HepG2 (cell line): ENCODE data around the gene OSBPL5. TPM values are rescaled to one million over a fixed set of nuclear protein-coding genes. Genes with fewer than 3 reads are reported as not detected.

Experiments
- ATAC-seq: fragments of 200-7000 bp; cut with Tn5 transposase; 3 replicates; pipeline ENCODE4 v1.9.1; 2020; ENCODE audit warnings: mild to moderate bottlenecking, moderate library complexity
- BruUV-seq: library from RNA; stranded (reverse); fragments of 400-500 nt; replicated peaks from 2 replicates; lab custom pipeline; 2021; lab: Mats Ljungman, UMichigan
- CTCF ChIA-PET: fragments of 300-600 bp; formaldehyde crosslinking; extraction: SDS; loops from one replicate; lab custom pipeline; 2021; ENCODE audit warnings: low total read pairs, inconsistent platforms, low intra/inter-chr PET ratio; lab: Yijun Ruan, JAX
- POLR2A ChIA-PET: fragments of 350-600 bp; sonication (Branson Sonifier 250); formaldehyde crosslinking; loops from one replicate; lab custom pipeline; 2020; ENCODE audit warnings: antibody characterized with exemption, inconsistent platforms; lab: Yijun Ruan, JAX
- DNase-seq: peaks from one replicate; pipeline ENCODE4 v3.0.0-alpha.2; 2015; ENCODE audit warnings: low spot score
- FAIRE-seq: peaks from 3 replicates; lab custom pipeline; 2011; peaks lifted over from hg19 to GRCh38; lab: Jason Lieb, UNC
- H2AFZ ChIP-seq: one replicate; pipeline ENCODE4 v1.6.1; 2011; ENCODE audit warnings: low read length, inconsistent platforms
- H3K27ac ChIP-seq: fragments of 300-600 bp; 3 replicates; pipeline ENCODE4 v1.8.0; 2011; ENCODE audit warnings: mixed run types, mild to moderate bottlenecking, mixed read lengths, low read length, inconsistent platforms; ENCODE audit not compliant: insufficient read depth; ENCODE audit errors: extremely low read length
- H3K27me3 ChIP-seq, 2 experiments: fragments of 200-600 bp in 1 of 2; 2 replicates in 1 of 2; 3 replicates in 1 of 2; pipeline versions ENCODE4 v1.6.0 to v1.8.0; 2011; ENCODE audit warnings: low read length in 2 of 2, mild to moderate bottlenecking in 2 of 2, moderate library complexity in 2 of 2, inconsistent platforms in 1 of 2; ENCODE audit not compliant: insufficient read depth in 2 of 2, control insufficient read depth in 1 of 2
- H3K36me3 ChIP-seq, 2 experiments: fragments of 200-600 bp in 1 of 2; replicated peaks in 1 of 2; 2 replicates in 1 of 2; 3 replicates in 1 of 2; pipeline versions ENCODE4 v1.5.1 to v1.8.0; 2011; ENCODE audit warnings: low read length in 2 of 2, inconsistent platforms in 1 of 2; ENCODE audit not compliant: insufficient read depth in 2 of 2, control insufficient read depth in 1 of 2
- H3K4me1 ChIP-seq: 2 replicates; pipeline ENCODE4 v1.5.1; 2012; ENCODE audit warnings: low read length, inconsistent platforms; ENCODE audit not compliant: insufficient read depth
- H3K4me2 ChIP-seq: 2 replicates; pipeline ENCODE4 v1.6.0; 2011; ENCODE audit warnings: low read depth, low read length, inconsistent platforms
- H3K4me3 ChIP-seq, 3 experiments: fragments of 200-600 bp in 1 of 3; sonication (generic), shearing (Covaris generic) in 1 of 3; replicated peaks in 1 of 3; 2 replicates each; pipeline ENCODE4 v1.5.1; 2011 to 2016; ENCODE audit warnings: low read length in 3 of 3, inconsistent platforms in 2 of 3, low read depth in 2 of 3, mild to moderate bottlenecking in 2 of 3, control low read depth in 1 of 3, mixed read lengths in 1 of 3; ENCODE audit not compliant: insufficient read depth in 1 of 3
- H3K79me2 ChIP-seq: one replicate; pipeline ENCODE4 v1.6.1; 2011; ENCODE audit warnings: low read length, inconsistent platforms; ENCODE audit not compliant: insufficient read depth
- H3K9ac ChIP-seq: 2 replicates; pipeline ENCODE4 v1.6.0; 2011; ENCODE audit warnings: mild to moderate bottlenecking, low read depth, low read length, inconsistent platforms; ENCODE audit not compliant: insufficient read depth
- H3K9me3 ChIP-seq: 2 replicates; pipeline ENCODE4 v1.5.1; 2012; ENCODE audit warnings: mild to moderate bottlenecking, low read length
- H4K20me1 ChIP-seq: 2 replicates; pipeline ENCODE4 v1.6.0; 2011; ENCODE audit warnings: inconsistent platforms, mild to moderate bottlenecking, low read length, moderate library complexity; ENCODE audit not compliant: insufficient read depth
- BRF2 ChIP-seq: sonication (generic); formaldehyde crosslinking; IDR thresholded peaks from 2 replicates; pipeline ENCODE4 v1.8.1; 2022; ENCODE audit warnings: mild to moderate bottlenecking, missing genetic modification reagents
- CC2D1A ChIP-seq: sonication (generic); formaldehyde crosslinking; IDR thresholded peaks from 2 replicates; pipeline ENCODE4 v1.8.1; 2023; ENCODE audit warnings: mild to moderate bottlenecking, missing genetic modification reagents
- HBP1 ChIP-seq: IDR thresholded peaks from 2 replicates; pipeline ENCODE4 v1.6.1; 2016; ENCODE audit warnings: low read depth, control low read depth
- NFE2L2 ChIP-seq: fragments of 150-350 bp; IDR thresholded peaks from 2 replicates; pipeline ENCODE4 v1.6.1; 2014; ENCODE audit warnings: low read length
- NFKBIZ ChIP-seq: IDR thresholded peaks from 2 replicates; pipeline ENCODE4 v1.6.1; 2018; ENCODE audit warnings: missing genetic modification reagents, missing compliant biosample characterization
- REXO4 ChIP-seq: sonication (generic); formaldehyde crosslinking; IDR thresholded peaks from 2 replicates; pipeline ENCODE4 v1.8.0; 2022; ENCODE audit warnings: missing genetic modification reagents, mild to moderate bottlenecking, borderline replicate concordance
- SRSF4 ChIP-seq: fragments of 200-400 bp; formaldehyde crosslinking; IDR thresholded peaks from one replicate; pipeline ENCODE4 v1.6.1; 2018; ENCODE audit warnings: mild to moderate bottlenecking, low read depth, low read length, moderate library complexity; ENCODE audit not compliant: poor library complexity, severe bottlenecking
- TIGD3 ChIP-seq: sonication (generic); formaldehyde crosslinking; IDR thresholded peaks from 2 replicates; pipeline ENCODE4 v1.5.1; 2020; ENCODE audit warnings: mild to moderate bottlenecking, missing genetic modification reagents, borderline replicate concordance
- ZFP62 ChIP-seq: sonication (generic); formaldehyde crosslinking; IDR thresholded peaks from 2 replicates; pipeline ENCODE4 v1.4.0; 2020; ENCODE audit warnings: missing genetic modification reagents
- ZMYM3 ChIP-seq: sonication (generic); formaldehyde crosslinking; IDR thresholded peaks from 2 replicates; pipeline ENCODE4 v1.5.1; 2020; ENCODE audit warnings: mild to moderate bottlenecking, missing genetic modification reagents
- ZNF501 ChIP-seq: sonication (generic); formaldehyde crosslinking; IDR thresholded peaks from 2 replicates; pipeline ENCODE4 v1.5.1; 2020; ENCODE audit warnings: mild to moderate bottlenecking, moderate library complexity, missing genetic modification reagents
- ZNF629 ChIP-seq: sonication (generic); formaldehyde crosslinking; conservative IDR thresholded peaks from 2 replicates; pipeline ENCODE4 v1.5.0; 2020; ENCODE audit warnings: missing genetic modification reagents
- ZNF674 ChIP-seq: sonication (generic); formaldehyde crosslinking; IDR thresholded peaks from 2 replicates; pipeline ENCODE4 v1.5.0; 2020; ENCODE audit warnings: low read depth, mild to moderate bottlenecking, missing genetic modification reagents
- ZNF777 ChIP-seq: sonication (generic); formaldehyde crosslinking; IDR thresholded peaks from 2 replicates; pipeline ENCODE4 v1.4.0; 2020; ENCODE audit warnings: missing genetic modification reagents
- ZNF841 ChIP-seq: sonication (generic); formaldehyde crosslinking; IDR thresholded peaks from 2 replicates; pipeline ENCODE4 v1.8.1; 2023; ENCODE audit warnings: missing genetic modification reagents, borderline replicate concordance
- ZXDC ChIP-seq: sonication (generic); formaldehyde crosslinking; IDR thresholded peaks from 2 replicates; pipeline ENCODE4 v1.5.0; 2020; ENCODE audit warnings: mild to moderate bottlenecking, missing genetic modification reagents
- WGBS: methylation state at CpG from one replicate; pipeline ENCODE4 v1.1.6; 2017; ENCODE audit warnings: low lambda C conversion rate; 5-methylcytosine and 5-hydroxymethylcytosine counted together
- in situ Hi-C: cut with HindIII; loops from 2 replicates; pipeline ENCODE4 v1.10.0; 2017; ENCODE audit warnings: low pct_unique_long_range_greater_than_20kb; ENCODE audit not compliant: extremely low pct_ligation_motif_present
- intact Hi-C: fragments of 100-400 bp; cut with micrococcal nuclease; formaldehyde crosslinking; loops from one replicate; pipeline ENCODE4 v1.10.0; 2022; ENCODE audit not compliant: unreplicated experiment
- polyA plus RNA-seq, 8 experiments: library from polyadenylated mRNA; depleted of rRNA in 3 of 8; stranded (reverse) in 7 of 8; unstranded in 1 of 8; fragments of >200 nt; fragmentation: Illumina TruSeq in 4 of 8; extraction: Trizol in 4 of 8; gene quantifications; 2 replicates each; pipeline versions ENCODE4 v1.2.1 to v1.2.3, GENCODE V29; 2011 to 2016; ENCODE audit warnings: low read depth in 4 of 8, missing spikeins in 1 of 8, mixed read lengths in 1 of 8; ENCODE audit not compliant: insufficient read depth in 1 of 8
- total RNA-seq, 5 experiments: library from RNA; depleted of rRNA; stranded (reverse); fragments of >200 nt; fragmentation: Illumina TruSeq; extraction: Trizol; gene quantifications; 2 replicates each; pipeline ENCODE4 v1.2.3, GENCODE V29; 2016; ENCODE audit warnings: low read depth in 1 of 5

The OSBPL5 gene
- total and polyA plus RNA-seq, 2 of the 13 experiments (the other 11 are each of a cell fraction or from before 2014, with no cell fraction given), result not detected

GRCh38 chr11:3041699-3042441 lies 123.2 kb downstream of the OSBPL5 start:
- FAIRE-seq (no peak), DNase-seq (no peak), ATAC-seq (no peak)
- H3K4me1 ChIP-seq, result no peaks in the 10 kb centered on the region
- intact Hi-C loops (no loop called here), in situ Hi-C loops (loop anchor here (5.0 kb wide), 1 partner anchor 50 kb away; no protein-coding TSS in a partner anchor)
- H3K4me3 ChIP-seq, result no peak overlapping the region
- ChIA-PET POLR2A (no interaction called here), CTCF (no interaction called here)
- BruUV-seq, result no TSS peak
- TF ChIP-seq BRF2, result no peak
- TF ChIP-seq HBP1 (CRISPR knock-in tag), result no peak
- no peak for TF ChIP-seq ZNF841 (CRISPR knock-in tag)
- TF ChIP-seq CC2D1A (CRISPR knock-in tag), result no peak
- no peak for TF ChIP-seq ZXDC (CRISPR knock-in tag)
- no peak for TF ChIP-seq ZNF629 (CRISPR knock-in tag)
- no peak for TF ChIP-seq REXO4 (CRISPR knock-in tag)
- no peak for TF ChIP-seq ZNF674
- TF ChIP-seq NFE2L2, result no peak
- TF ChIP-seq ZNF777 (CRISPR knock-in tag), result no peak
- no peak for TF ChIP-seq ZNF501
- TF ChIP-seq NFKBIZ, result no peak
- TF ChIP-seq ZMYM3 (CRISPR knock-in tag), result no peak
- no peak for TF ChIP-seq ZFP62 (CRISPR knock-in tag)
- TF ChIP-seq TIGD3 (CRISPR knock-in tag), result no peak
- no peak for TF ChIP-seq SRSF4
- H3K9ac ChIP-seq, result no peak overlapping the region
- peaks cover 20 to 64% of the 10 kb centered on the region in 2 experiments; a peak in 4 of 5 replicates for H3K36me3 ChIP-seq
- H3K27ac ChIP-seq, result no peak overlapping the region
- no peaks in the 10 kb centered on the region for H3K9me3 ChIP-seq
- no peaks in the 10 kb centered on the region for H3K27me3 ChIP-seq
- no peak overlapping the region for H3K4me2 ChIP-seq
- peaks cover 26% of the 10 kb centered on the region for H4K20me1 ChIP-seq
- WGBS, result 94% methylated on average over 15 of the region's 17 CpGs
- no peak overlapping the region for H2AFZ ChIP-seq
- peaks cover 9% of the 10 kb centered on the region for H3K79me2 ChIP-seq
